ENCODE measurements around the gene UTP14C.
A peak's percentile ranks its signal among the peaks of the same experiment; 100 is the strongest.

GRCh38 chr13:52001120-52001731 lies 23.3 kb upstream of the UTP14C start:
- TF ChIP-seq CTCF (conservative IDR thresholded peaks at IDR 0.05 in 1 of 2, IDR thresholded peaks at IDR 0.05 in 1 of 2; ENCODE audit: extremely low read depth in 1 of 2, insufficient read depth in 1 of 2, low read depth in 1 of 2, low read length in 2 of 2) (peak; percentile 59 to 64), EZH2 (IDR thresholded peaks at IDR 0.05; ENCODE audit: borderline replicate concordance, low read length) (no peak)
